Keratinocyte (primary cell): ENCODE measurements around the gene KLC1. TPM values are rescaled to one million over a fixed set of nuclear protein-coding genes. Genes with fewer than 3 reads are reported as not detected.

ENCODE experiments used
- DNase-seq: peaks from one replicate; pipeline ENCODE4 v3.0.0-alpha.2; 2011; ENCODE audit warnings: low read depth, missing footprints, low spot score
- FAIRE-seq: peaks from 2 replicates; lab custom pipeline; 2011; peaks lifted over from hg19 to GRCh38; lab: Jason Lieb, UNC
- H2AFZ ChIP-seq: 2 replicates; pipeline ENCODE4 v1.6.0; 2012; ENCODE audit warnings: low read length, control low read depth, inconsistent platforms; ENCODE audit not compliant: control insufficient read depth
- H3K27ac ChIP-seq: 2 replicates; pipeline ENCODE4 v1.5.1; 2011; ENCODE audit warnings: low read length; ENCODE audit not compliant: control insufficient read depth, insufficient read depth
- H3K27me3 ChIP-seq: 3 replicates; pipeline ENCODE4 v1.6.0; 2011; ENCODE audit warnings: low read length; ENCODE audit not compliant: control insufficient read depth, insufficient read depth; ENCODE audit errors: extremely low read depth
- H3K36me3 ChIP-seq, 2 experiments: 2 replicates in 1 of 2; 3 replicates in 1 of 2; pipeline ENCODE4 v1.5.1; 2011; ENCODE audit warnings: low read length in 2 of 2, mild to moderate bottlenecking in 1 of 2; ENCODE audit not compliant: control insufficient read depth in 2 of 2, insufficient read depth in 2 of 2; ENCODE audit errors: extremely low read depth in 1 of 2
- H3K4me1 ChIP-seq: 3 replicates; pipeline ENCODE4 v1.5.1; 2011; ENCODE audit warnings: low read length; ENCODE audit not compliant: control insufficient read depth, insufficient read depth; ENCODE audit errors: extremely low read depth
- H3K4me2 ChIP-seq: 3 replicates; pipeline ENCODE4 v1.6.0; 2011; ENCODE audit warnings: low read depth, low read length; ENCODE audit not compliant: control insufficient read depth, insufficient read depth; ENCODE audit errors: extremely low read depth
- H3K4me3 ChIP-seq, 3 experiments: fragments of 200-600 bp in 1 of 3; sonication (generic) in 1 of 3; 2 replicates in 2 of 3; 3 replicates in 1 of 3; pipeline ENCODE4 v1.5.1; 2011 to 2016; ENCODE audit warnings: low read length in 3 of 3, mild to moderate bottlenecking in 3 of 3, control low read depth in 2 of 3, inconsistent platforms in 1 of 3, low read depth in 1 of 3, mixed read lengths in 1 of 3, mixed run types in 1 of 3, moderate library complexity in 1 of 3; ENCODE audit not compliant: control insufficient read depth in 2 of 3, insufficient read depth in 2 of 3; ENCODE audit errors: extremely low read depth in 1 of 3
- H3K79me2 ChIP-seq: 2 replicates; pipeline ENCODE4 v1.6.0; 2012; ENCODE audit warnings: low read length; ENCODE audit not compliant: control insufficient read depth, insufficient read depth
- H3K9ac ChIP-seq: 3 replicates; pipeline ENCODE4 v1.6.0; 2011; ENCODE audit warnings: low read length; ENCODE audit not compliant: control insufficient read depth, insufficient read depth; ENCODE audit errors: extremely low read depth
- H3K9me1 ChIP-seq: 3 replicates; pipeline ENCODE4 v1.6.0; 2011; ENCODE audit warnings: low read length; ENCODE audit not compliant: control insufficient read depth, insufficient read depth; ENCODE audit errors: extremely low read depth
- H3K9me3 ChIP-seq: 2 replicates; pipeline ENCODE4 v1.5.1; 2012; ENCODE audit warnings: low read depth, low read length; ENCODE audit not compliant: control insufficient read depth
- H4K20me1 ChIP-seq: 3 replicates; pipeline ENCODE4 v1.6.0; 2011; ENCODE audit warnings: low read length; ENCODE audit not compliant: control insufficient read depth, insufficient read depth; ENCODE audit errors: extremely low read depth
- CTCF ChIP-seq, 3 experiments: IDR thresholded peaks in 1 of 3; conservative IDR thresholded peaks in 1 of 3; optimal IDR thresholded peaks in 1 of 3; 2 replicates in 2 of 3; 3 replicates in 1 of 3; pipeline versions ENCODE3 to v1.5.1; 2011; ENCODE audit warnings: low read length in 3 of 3, mild to moderate bottlenecking in 3 of 3, moderate library complexity in 2 of 3, control low read depth in 1 of 3, inconsistent platforms in 1 of 3; ENCODE audit not compliant: insufficient read depth in 2 of 3; ENCODE audit errors: extremely low read depth in 1 of 3
- EZH2 ChIP-seq: IDR thresholded peaks from one replicate; pipeline ENCODE4 v1.6.1; 2012; ENCODE audit warnings: inconsistent platforms, mild to moderate bottlenecking, low read length, moderate library complexity
- dilution Hi-C: fragments of 300-500 bp; cut with MboI; formaldehyde crosslinking; loops from one replicate; pipeline ENCODE4 v1.7.0; 2020; ENCODE audit warnings: low sequenced_read_pairs; ENCODE audit not compliant: extremely low pct_ligation_motif_present
- polyA plus RNA-seq, 5 experiments: library from polyadenylated mRNA; depleted of rRNA in 3 of 5; stranded (reverse) in 3 of 5; stranded (forward) in 1 of 5; unstranded in 1 of 5; fragments of >200 nt; gene quantifications; 1 replicate in 1 of 5; 2 replicates in 3 of 5; 3 replicates in 1 of 5; pipeline versions ENCODE4 v1.2.1 to v1.2.3, GENCODE V29; 2011 to 2012; ENCODE audit warnings: missing spikeins in 2 of 5, low read depth in 1 of 5, low replicate concordance in 1 of 5

The KLC1 gene
- polyA plus RNA-seq, 1 donor (not counting 4 experiments of a cell fraction or from before 2014, with no cell fraction given) = 130 TPM

- Histone ChIP-seq H3K4me2 (no peak overlapping the region), H4K20me1 (peaks cover 5% of the 10 kb centered on the region), H3K4me3 (no peak overlapping the region), H3K9me1 (no peaks in the 10 kb centered on the region), H3K4me1 (no peaks in the 10 kb centered on the region), H2AFZ (no peak overlapping the region), H3K27ac (no peak overlapping the region), H3K79me2 (peaks cover under 1% of the 10 kb centered on the region), H3K27me3 (no peaks in the 10 kb centered on the region), H3K36me3 (peaks cover 38% of the 10 kb centered on the region in 2 experiments), H3K9me3 (no peaks in the 10 kb centered on the region), H3K9ac (no peak overlapping the region)
- DNase-seq = no peak
- FAIRE-seq = no peak
- no peak for TF ChIP-seq EZH2
- TF ChIP-seq CTCF (optimal IDR thresholded peaks at IDR 0.05 in 1 of 3, IDR thresholded peaks at IDR 0.05 in 1 of 3, conservative IDR thresholded peaks at IDR 0.05 in 1 of 3; ENCODE audit: extremely low read depth in 1 of 3, insufficient read depth in 2 of 3, low read length in 3 of 3) = no peak
- dilution Hi-C loops = no loop called here
Measured at GRCh38 chr14:103704708-103705107, 75.7 kb downstream of the KLC1 start.

- TF ChIP-seq CTCF (optimal IDR thresholded peaks at IDR 0.05 in 1 of 3, IDR thresholded peaks at IDR 0.05 in 1 of 3, conservative IDR thresholded peaks at IDR 0.05 in 1 of 3; ENCODE audit: extremely low read depth in 1 of 3, insufficient read depth in 2 of 3, low read length in 3 of 3) = no peak
- no peak for TF ChIP-seq EZH2
- Histone ChIP-seq H4K20me1 (peaks cover 5% of the 10 kb centered on the region), H3K9me3 (no peaks in the 10 kb centered on the region), H3K79me2 (peaks cover 2% of the 10 kb centered on the region), H3K4me3 (no peak overlapping the region), H3K9me1 (no peaks in the 10 kb centered on the region), H3K27ac (no peak overlapping the region), H2AFZ (no peak overlapping the region), H3K4me2 (no peak overlapping the region), H3K9ac (no peak overlapping the region), H3K36me3 (peaks cover 34% of the 10 kb centered on the region in 2 experiments), H3K27me3 (no peaks in the 10 kb centered on the region), H3K4me1 (peaks cover 1% of the 10 kb centered on the region)
- dilution Hi-C loops = no loop called here
- FAIRE-seq (no peak), DNase-seq (no peak)
Measured at GRCh38 chr14:103705118-103705503, 76.1 kb downstream of the KLC1 start.
